GM18519 (cell line): ENCODE results near the gene TACC3.
A peak's percentile ranks its signal among the peaks of the same experiment; 100 is the strongest.

Experiments used
- ATAC-seq: cut with Tn5 transposase; IDR thresholded peaks from one replicate; pipeline ENCODE4 v1.9.1; 2021; ENCODE audit warnings: mild to moderate bottlenecking, moderate library complexity; ENCODE audit not compliant: unreplicated experiment, low FRiP score

The TACC3 gene

DNA sequence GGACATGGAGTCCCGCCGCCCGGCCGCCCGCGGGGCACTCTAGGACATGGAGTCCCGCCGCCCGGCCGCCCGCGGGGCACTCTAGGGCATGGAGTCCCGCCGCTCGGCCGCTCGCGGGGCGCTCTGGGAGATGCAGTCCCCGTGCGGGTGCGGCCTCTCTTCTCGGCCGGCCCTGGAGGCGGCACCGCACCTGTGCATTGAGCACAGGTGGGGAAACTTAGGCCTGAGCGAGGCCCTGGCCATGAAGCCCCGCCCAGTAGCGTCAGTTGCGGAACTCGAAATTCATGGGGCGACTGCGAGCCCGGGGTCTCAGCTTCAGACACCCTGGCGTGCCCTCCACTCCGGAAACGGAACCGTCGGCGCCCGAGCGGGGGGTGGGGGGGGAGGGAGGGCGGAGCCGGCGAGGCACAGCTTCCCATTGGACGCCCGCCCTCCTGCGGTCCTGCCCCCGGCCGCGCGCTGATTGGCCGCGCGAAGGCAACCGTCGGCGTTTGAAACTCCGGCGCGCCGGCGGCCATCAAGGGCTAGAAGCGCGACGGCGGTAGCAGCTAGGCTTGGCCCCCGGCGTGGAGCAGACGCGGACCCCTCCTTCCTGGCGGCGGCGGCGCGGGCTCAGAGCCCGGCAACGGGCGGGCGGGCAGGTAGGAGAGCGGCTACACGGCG is at the start of gene TACC3, which contains the start of gene TMEM129:
TACC3 (plus strand) TSS at position 519 of the 663 bp plus-strand sequence. CDS start 1,901 bp downstream, outside the sequence.
TMEM129 (minus strand) TSS at position 321 of the 663 bp plus-strand sequence. CDS start 486 bp downstream, outside the sequence.
- ATAC-seq, result peak; percentile 42

- no peak for ATAC-seq
Measured at GRCh38 chr4:1673671-1674070, 47.6 kb upstream of the TACC3 start.

GRCh38 chr4:1674682-1675081 is 46.6 kb upstream of the TACC3 start:
- ATAC-seq, result no peak

GRCh38 chr4:1675136-1675801 is 46.1 kb upstream of the TACC3 start:
- no peak for ATAC-seq

DNA sequence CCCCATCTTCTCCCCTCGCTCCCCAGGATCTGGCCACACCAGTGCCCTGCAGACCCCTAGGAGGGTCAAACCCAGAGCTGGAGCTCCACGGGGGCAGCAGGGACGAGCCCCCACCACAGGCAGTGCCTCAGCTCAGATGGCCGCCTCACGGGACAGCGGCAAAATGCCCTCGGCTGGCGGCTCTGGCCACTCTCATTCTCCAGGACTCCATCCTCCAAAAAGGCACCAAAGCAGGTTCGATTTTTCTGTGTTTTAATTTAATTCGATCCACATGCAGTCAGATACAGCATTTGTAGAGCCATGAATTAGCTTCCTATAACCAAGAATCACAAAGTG is 45.6 kb upstream of the TACC3 start:
- ATAC-seq, result no peak

DNA sequence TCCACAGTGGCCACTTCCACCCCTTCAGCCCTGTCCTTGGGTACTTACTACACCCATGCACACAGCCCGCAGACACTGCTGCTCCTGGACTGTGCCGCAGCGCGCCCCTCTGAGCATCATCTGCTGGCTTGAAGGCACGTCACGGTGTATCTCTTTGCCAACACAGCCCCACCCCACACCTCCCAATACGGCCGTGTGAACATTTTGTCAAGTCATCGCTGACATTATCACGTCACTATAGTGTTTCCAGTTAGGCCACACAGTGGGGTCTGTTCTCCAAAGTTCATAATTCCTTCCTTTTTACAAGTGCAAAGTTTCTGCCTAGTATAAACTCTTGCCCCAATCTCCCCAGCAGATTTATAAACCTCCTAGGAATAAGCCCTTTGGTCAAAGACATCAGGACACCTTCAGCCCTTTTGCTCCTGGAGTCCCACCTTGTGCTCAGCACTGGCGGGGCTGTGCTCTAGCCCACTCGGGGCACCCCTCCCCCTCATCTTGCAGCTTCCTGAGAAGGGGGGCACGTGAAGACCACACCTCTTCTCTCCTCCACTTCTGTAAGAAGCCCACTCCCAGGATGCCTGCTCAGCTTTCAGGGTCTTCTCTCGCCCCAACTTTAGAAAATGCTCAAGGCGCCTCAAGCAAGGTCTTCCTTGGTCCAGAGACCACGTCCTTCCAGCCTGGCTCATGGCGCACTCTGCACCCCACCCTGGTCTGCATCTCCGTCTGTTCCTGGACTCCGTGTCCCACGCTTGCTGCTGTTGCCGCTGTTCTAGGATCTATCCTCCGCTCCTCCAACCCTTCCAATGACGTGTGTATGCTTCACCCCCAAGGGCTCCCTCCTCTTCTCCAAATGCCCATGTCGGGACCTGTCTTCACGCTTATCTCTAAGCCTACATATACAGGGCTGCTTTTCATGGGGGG is 44.5 kb upstream of the TACC3 start:
- ATAC-seq, result no peak

GRCh38 chr4:1678244-1678643 is 43.1 kb upstream of the TACC3 start:
- no peak for ATAC-seq

DNA sequence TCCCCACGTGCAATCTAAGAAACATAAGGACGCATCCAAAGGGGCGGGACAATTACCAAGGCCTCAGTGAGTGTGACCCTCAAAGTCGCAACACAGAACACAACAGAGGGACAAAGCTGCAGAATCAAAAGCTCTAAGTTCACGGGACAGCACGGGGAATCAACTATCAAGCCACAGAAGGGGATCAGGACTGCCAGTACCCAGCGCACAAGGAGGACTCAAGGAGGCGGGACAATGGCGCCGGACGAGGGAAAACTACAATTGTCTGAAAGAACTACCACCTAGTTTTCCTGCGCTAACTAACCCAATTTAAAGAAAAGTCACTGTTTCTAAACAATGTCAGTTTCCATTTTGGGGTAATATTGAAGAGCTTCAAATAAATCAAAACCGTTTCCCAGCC is 38.5 kb upstream of the TACC3 start:
- no peak for ATAC-seq

DNA sequence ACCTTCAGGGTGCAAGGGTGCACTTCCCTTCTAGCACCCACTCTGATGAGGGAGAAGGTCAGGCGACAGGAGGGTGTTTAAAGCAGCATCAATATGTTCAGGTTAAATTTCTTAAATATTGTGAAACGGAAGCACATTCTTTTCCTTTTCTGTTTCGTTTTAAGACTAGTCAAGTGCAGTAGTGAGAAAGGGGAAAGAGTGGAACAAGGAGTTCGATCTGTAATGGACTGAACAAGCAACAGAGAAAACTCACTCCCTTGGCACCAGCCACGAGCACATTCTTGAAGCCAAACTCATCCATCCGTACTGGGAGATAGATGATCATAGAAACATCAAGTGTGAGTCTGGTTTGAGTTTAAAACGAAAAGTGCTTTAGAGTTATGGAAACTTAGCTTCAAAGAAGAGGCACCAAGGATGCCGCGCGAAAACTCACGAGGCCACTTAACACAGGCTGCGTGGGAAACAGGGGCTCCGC is 38.0 kb upstream of the TACC3 start:
- no peak for ATAC-seq

GRCh38 chr4:1683736-1684505 is 37.4 kb upstream of the TACC3 start, which contains the start of gene FAM53A:
TSS of gene FAM53A (minus strand) at chr4:1684313. CDS start at chr4:1668741, 15,572 bp downstream.
- peak; percentile 67 for ATAC-seq

- peak; percentile 10 for ATAC-seq
Measured at GRCh38 chr4:1684506-1685234, 36.7 kb upstream of the TACC3 start.

DNA sequence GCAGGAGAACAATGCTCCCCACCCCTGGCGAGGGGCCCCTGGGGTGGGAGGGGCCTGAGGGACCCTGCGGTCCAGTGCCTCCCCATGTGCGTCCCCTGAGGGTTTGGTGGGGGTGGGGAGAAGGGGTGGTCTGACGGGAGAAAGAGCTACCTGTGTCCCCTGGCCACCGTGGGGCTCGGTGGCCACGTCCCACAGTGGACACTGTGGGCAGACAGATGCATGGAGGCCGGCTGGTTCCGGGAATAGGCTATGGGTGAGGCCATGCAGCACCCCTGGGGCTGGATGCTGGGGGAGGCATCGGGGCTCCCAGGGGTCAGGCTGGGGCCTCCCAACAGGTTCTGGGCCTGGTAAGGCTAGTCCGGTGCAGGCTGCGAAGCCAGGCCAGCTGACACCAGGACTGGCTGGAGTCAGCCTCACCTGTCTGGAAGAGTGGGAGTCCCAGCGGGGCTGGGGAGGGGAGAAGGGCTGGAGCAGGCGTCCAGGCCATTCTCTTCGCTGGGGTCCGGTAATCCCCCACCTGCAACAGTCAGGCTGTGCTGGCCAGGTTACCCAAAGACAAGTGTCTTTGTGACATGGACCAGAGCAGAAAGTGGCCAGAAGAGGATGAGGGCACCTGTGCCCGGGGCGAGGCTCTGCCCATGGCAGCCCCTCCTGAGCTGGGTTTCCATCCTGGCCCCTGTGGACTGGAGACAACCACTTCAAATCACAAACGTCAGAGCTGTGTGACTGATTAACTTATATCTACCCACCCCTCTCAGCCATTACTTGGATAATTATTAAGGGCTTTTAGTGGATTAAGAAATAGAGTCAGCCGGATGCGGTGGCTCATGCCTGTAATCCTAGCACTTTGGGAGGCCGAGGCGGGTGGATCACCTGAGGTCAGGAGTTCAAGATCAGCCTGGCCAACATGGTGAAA is 35.8 kb upstream of the TACC3 start:
- ATAC-seq, result no peak

GRCh38 chr4:1686440-1687036 is 34.8 kb upstream of the TACC3 start:
- no peak for ATAC-seq

- no peak for ATAC-seq
Measured at GRCh38 chr4:1690698-1691097, 30.6 kb upstream of the TACC3 start.

- ATAC-seq, result no peak
Measured at GRCh38 chr4:1691737-1692373, 29.5 kb upstream of the TACC3 start.

- peak; percentile 68 for ATAC-seq
Measured at GRCh38 chr4:1693131-1693896, 28.0 kb upstream of the TACC3 start.

DNA sequence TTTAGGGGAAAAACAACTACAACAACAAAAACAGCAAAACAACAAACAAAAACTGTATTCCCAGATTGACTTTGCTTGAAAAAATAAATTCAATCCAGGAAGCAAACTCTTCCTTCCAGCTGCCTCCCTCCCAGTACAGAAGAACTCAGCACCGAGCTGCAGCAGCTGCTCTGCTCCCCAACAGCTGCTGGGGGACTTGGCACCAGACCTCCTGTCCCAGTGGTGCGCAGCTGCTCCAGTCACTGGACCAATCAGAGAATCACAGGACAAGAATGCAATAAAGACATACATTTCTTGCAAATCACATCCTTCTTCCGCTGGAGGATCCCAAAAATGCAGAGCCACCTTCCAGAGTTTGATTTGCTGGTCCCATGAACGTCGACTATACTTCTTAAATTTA is 25.4 kb upstream of the TACC3 start:
- ATAC-seq, result no peak
